H1 (cell line): ENCODE measurements around the gene PHLDA2. TPM values are rescaled to one million over a fixed set of nuclear protein-coding genes. Genes with fewer than 3 reads are reported as not detected.

Source experiments
- ATF2 ChIP-seq: IDR thresholded peaks from 2 replicates; pipeline ENCODE4 v1.6.1; 2012; ENCODE audit warnings: low read length, inconsistent platforms
- polyA plus RNA-seq, 7 experiments: library from polyadenylated mRNA; depleted of rRNA in 3 of 7; stranded (reverse) in 5 of 7; unstranded in 2 of 7; fragments of >200 nt in 5 of 7; fragments of 200-250 nt in 2 of 7; gene quantifications; 1 replicate in 5 of 7; 2 replicates in 1 of 7; 4 replicates in 1 of 7; pipeline versions ENCODE4 v1.2.1 to v1.2.3, GENCODE V29; 2011 to 2013; ENCODE audit warnings: missing spikeins in 2 of 7, mixed read lengths in 2 of 7
- total RNA-seq: library from RNA; stranded (reverse); fragmentation: NEBNext Ultra II Directional; extraction: Animal tissue kit (Norgen Biotek cat#: 25700); gene quantifications from 2 replicates; pipeline ENCODE4 v1.2.1, GENCODE V29; 2021

PHLDA2 gene
- total and polyA plus RNA-seq, 2 of the 8 experiments (the other 6 are each of a cell fraction or from before 2014, with no cell fraction given) = 5.2 to 7.6 TPM

GRCh38 chr11:2952290-2952689 is 23.1 kb upstream of the PHLDA2 start (continued):
- TF ChIP-seq ATF2 = no peak
- TF ChIP-seq, all 59 proteins: peak for 0
